ENCODE results near the gene CCDC9B. TPM values are rescaled to one million over a fixed set of nuclear protein-coding genes. Genes with fewer than 3 reads are reported as not detected.
A peak's percentile ranks its signal among the peaks of the same experiment; 100 is the strongest.

CCDC9B gene
- total and polyA plus RNA-seq, 7 donors: 14.5 to 161 (median 87.0) TPM

GRCh38 chr15:40283615-40284300, 57.0 kb downstream of the CCDC9B start:
- Histone ChIP-seq H3K27me3 (ENCODE audit: insufficient read depth in 3 of 3, low read length in 2 of 3) (peaks cover 0 to 47% (median 31%) of the 10 kb centered on the region in 3 donors), H3K27ac (no peak overlapping the region), H3K4me3 (no peak overlapping the region), H3K9me3 (no peaks in the 10 kb centered on the region), H3K36me3 (ENCODE audit: insufficient read depth in 1 of 2, low read depth in 1 of 2) (no peaks in the 10 kb centered on the region), H3K4me1 (peaks cover 12% of the 10 kb centered on the region)
- no peak for ATAC-seq
- no peak for TF ChIP-seq CTCF (IDR thresholded peaks at IDR 0.05)
- intact Hi-C loops (cut with DNase I): no loop called here
- no peak for DNase-seq
- WGBS, 3 donors: 31 to 35% (median 31%) methylated on average over 33 of the region's 33 CpGs

GRCh38 chr15:40282869-40283614, 57.7 kb downstream of the CCDC9B start, which contains the start of gene ANKRD63:
Gene ANKRD63, minus strand, starts transcription at chr15:40283064. Its CDS starts 478 bp downstream, at chr15:40282586.
- peaks cover 12% of the 10 kb centered on the region for H3K4me1 ChIP-seq
- TF ChIP-seq CTCF (IDR thresholded peaks at IDR 0.05): no peak
- peaks cover 0 to 51% (median 34%) of the 10 kb centered on the region in 3 donors for H3K27me3 ChIP-seq (ENCODE audit: insufficient read depth in 3 of 3, low read length in 2 of 3)
- WGBS, 3 donors: 2 to 3% (median 2%) methylated on average over 54 to 76 of the region's 76 CpGs
- no peaks in the 10 kb centered on the region for H3K36me3 ChIP-seq (ENCODE audit: insufficient read depth in 1 of 2, low read depth in 1 of 2)
- DNase-seq: peak in 1 of 2 donors; percentile 38
- intact Hi-C loops (cut with DNase I): no loop called here
- ATAC-seq: peak in 3 of 4 donors; percentile 9 to 45 (median 18)
- no peaks in the 10 kb centered on the region for H3K9me3 ChIP-seq
- no peak within 1 kb of the TSS for H3K27ac ChIP-seq
- peak within 1 kb of the TSS; percentile 67 for H3K4me3 ChIP-seq

- peak; percentile 25 for TF ChIP-seq CTCF (IDR thresholded peaks at IDR 0.05)
- WGBS, 3 donors: 1 to 2% (median 1%) methylated on average over 55 to 92 of the region's 92 CpGs
- intact Hi-C loops (cut with DNase I): no loop called here
- Histone ChIP-seq H3K4me3 (peak overlapping the region; percentile 67), H3K36me3 (ENCODE audit: insufficient read depth in 1 of 2, low read depth in 1 of 2) (no peaks in the 10 kb centered on the region), H3K27ac (no peak overlapping the region), H3K27me3 (ENCODE audit: insufficient read depth in 3 of 3, low read length in 2 of 3) (peaks cover 0 to 52% (median 39%) of the 10 kb centered on the region in 3 donors), H3K4me1 (peaks cover 10% of the 10 kb centered on the region), H3K9me3 (no peaks in the 10 kb centered on the region)
- peak in 1 of 2 donors; percentile 76 for DNase-seq
- ATAC-seq: peak; percentile 43 to 71 (median 56)
These were observed 58.4 kb downstream of the CCDC9B start for GRCh38 chr15:40282147-40282868.

GRCh38 chr15:40281801-40282146, 59.0 kb downstream of the CCDC9B start:
- H3K4me1 ChIP-seq: peaks cover 9% of the 10 kb centered on the region
- no peak for DNase-seq
- no peaks in the 10 kb centered on the region for H3K36me3 ChIP-seq (ENCODE audit: insufficient read depth in 1 of 2, low read depth in 1 of 2)
- intact Hi-C loops (cut with DNase I): no loop called here
- no peak for ATAC-seq
- no peak for TF ChIP-seq CTCF (IDR thresholded peaks at IDR 0.05)
- WGBS, 3 donors: 1 to 4% (median 2%) methylated on average over 11 to 51 of the region's 51 CpGs
- H3K27ac ChIP-seq: no peak overlapping the region
- peaks cover 0 to 52% (median 39%) of the 10 kb centered on the region in 3 donors for H3K27me3 ChIP-seq (ENCODE audit: insufficient read depth in 3 of 3, low read length in 2 of 3)
- peak overlapping the region; percentile 67 for H3K4me3 ChIP-seq
- no peaks in the 10 kb centered on the region for H3K9me3 ChIP-seq

Other genes starting within 250 kb of the CCDC9B start
- gene BMF, start 232.1 kb downstream of the CCDC9B start, total RNA-seq: 1 to 10 TPM; 1.5 to 5.9 (median 3.7) TPM
- 1 to 10 TPM in 2 of 3 donors, under 1 TPM in 1; 0.65 to 7.2 (median 3.4) TPM for gene BMF, start 232.1 kb downstream of the CCDC9B start, polyA plus RNA-seq
- 1 to 10 TPM in 1 of 4 donors, under 1 TPM in 1, not detected in 2; 0.71 to 1.0 TPM for gene BUB1B, start 179.9 kb downstream of the CCDC9B start, total RNA-seq
- under 1 TPM in 2 of 3 donors, not detected in 1; 0.10 to 0.42 TPM for gene BUB1B, start 179.9 kb downstream of the CCDC9B start, polyA plus RNA-seq
- 1 to 10 TPM in 2 of 4 donors, under 1 TPM in 2; 0.44 to 3.0 (median 1.2) TPM for gene PAK6, start 101.9 kb downstream of the CCDC9B start, total RNA-seq
- 1 to 10 TPM in 1 of 3 donors, under 1 TPM in 2; 0.03 to 1.1 (median 0.47) TPM for gene PAK6, start 101.9 kb downstream of the CCDC9B start, polyA plus RNA-seq
- not detected for gene ANKRD63, start 57.9 kb downstream of the CCDC9B start, total RNA-seq
- not detected for gene ANKRD63, start 57.9 kb downstream of the CCDC9B start, polyA plus RNA-seq
- gene PLCB2, start 33.0 kb downstream of the CCDC9B start, total RNA-seq: 1 to 10 TPM; 1.7 to 4.6 (median 3.5) TPM
- gene PLCB2, start 33.0 kb downstream of the CCDC9B start, polyA plus RNA-seq: 1 to 10 TPM in 2 of 3 donors, under 1 TPM in 1; 0.73 to 2.0 (median 1.6) TPM
- gene INAFM2, start 17.2 kb downstream of the CCDC9B start, total RNA-seq: 10 to 100 TPM; 22.3 to 32.4 (median 28.9) TPM
- 10 to 100 TPM in 1 of 3 donors, 1 to 10 TPM in 2; 5.8 to 14.5 (median 7.9) TPM for gene INAFM2, start 17.2 kb downstream of the CCDC9B start, polyA plus RNA-seq
- gene PHGR1, start 10.1 kb upstream of the CCDC9B start, total RNA-seq: not detected
- gene PHGR1, start 10.1 kb upstream of the CCDC9B start, polyA plus RNA-seq: 1 to 10 TPM in 2 of 3 donors, under 1 TPM in 1; 0.49 to 4.8 (median 1.4) TPM
- 1 to 10 TPM in 1 of 4 donors, under 1 TPM in 3; 0.05 to 2.4 (median 0.72) TPM for gene DISP2, start 17.3 kb upstream of the CCDC9B start, total RNA-seq
- under 1 TPM; 0.42 to 0.79 (median 0.52) TPM for gene DISP2, start 17.3 kb upstream of the CCDC9B start, polyA plus RNA-seq
- gene KNSTRN, start 41.8 kb upstream of the CCDC9B start, total RNA-seq: 10 to 100 TPM in 2 of 4 donors, 1 to 10 TPM in 2; 7.7 to 21.3 (median 11.6) TPM
- 10 to 100 TPM; 11.5 to 21.5 (median 18.7) TPM for gene KNSTRN, start 41.8 kb upstream of the CCDC9B start, polyA plus RNA-seq
- 100 to 1,000 TPM in 1 of 4 donors, 10 to 100 TPM in 3; 46.5 to 102 (median 61.4) TPM for gene IVD, start 64.9 kb upstream of the CCDC9B start, total RNA-seq
- gene IVD, start 64.9 kb upstream of the CCDC9B start, polyA plus RNA-seq: 10 to 100 TPM; 27.1 to 35.6 (median 32.6) TPM
- 10 to 100 TPM; 12.5 to 15.6 (median 13.4) TPM for gene BAHD1, start 100.0 kb upstream of the CCDC9B start, total RNA-seq
- gene BAHD1, start 100.0 kb upstream of the CCDC9B start, polyA plus RNA-seq: 10 to 100 TPM in 2 of 3 donors, 1 to 10 TPM in 1; 9.9 to 14.6 (median 12.3) TPM
- 1 to 10 TPM; 3.8 to 5.3 (median 4.2) TPM for gene CHST14, start 130.0 kb upstream of the CCDC9B start, total RNA-seq
- 1 to 10 TPM; 2.5 to 4.5 (median 2.8) TPM for gene CHST14, start 130.0 kb upstream of the CCDC9B start, polyA plus RNA-seq
- gene CCDC32, start 224.1 kb upstream of the CCDC9B start, total RNA-seq: 10 to 100 TPM in 3 of 4 donors, 1 to 10 TPM in 1; 9.3 to 23.6 (median 19.8) TPM
- gene CCDC32, start 224.1 kb upstream of the CCDC9B start, polyA plus RNA-seq: 10 to 100 TPM; 24.8 to 54.9 (median 38.5) TPM
- gene RPUSD2, start 228.4 kb upstream of the CCDC9B start, total RNA-seq: 10 to 100 TPM in 3 of 4 donors, 1 to 10 TPM in 1; 8.7 to 12.5 (median 11.0) TPM
- 10 to 100 TPM in 2 of 3 donors, 1 to 10 TPM in 1; 9.4 to 10.9 (median 10.3) TPM for gene RPUSD2, start 228.4 kb upstream of the CCDC9B start, polyA plus RNA-seq